ENCODE data around the gene SLCO2A1. TPM values are rescaled to one million over a fixed set of nuclear protein-coding genes. Genes with fewer than 3 reads are reported as not detected.

SLCO2A1 gene
- total RNA-seq, 4 donors from 2014 or later: 7.8 to 12.0 (median 11.1) TPM

- H3K9me3 ChIP-seq: no peaks in the 10 kb centered on the region
- TF ChIP-seq, protein P1, sequence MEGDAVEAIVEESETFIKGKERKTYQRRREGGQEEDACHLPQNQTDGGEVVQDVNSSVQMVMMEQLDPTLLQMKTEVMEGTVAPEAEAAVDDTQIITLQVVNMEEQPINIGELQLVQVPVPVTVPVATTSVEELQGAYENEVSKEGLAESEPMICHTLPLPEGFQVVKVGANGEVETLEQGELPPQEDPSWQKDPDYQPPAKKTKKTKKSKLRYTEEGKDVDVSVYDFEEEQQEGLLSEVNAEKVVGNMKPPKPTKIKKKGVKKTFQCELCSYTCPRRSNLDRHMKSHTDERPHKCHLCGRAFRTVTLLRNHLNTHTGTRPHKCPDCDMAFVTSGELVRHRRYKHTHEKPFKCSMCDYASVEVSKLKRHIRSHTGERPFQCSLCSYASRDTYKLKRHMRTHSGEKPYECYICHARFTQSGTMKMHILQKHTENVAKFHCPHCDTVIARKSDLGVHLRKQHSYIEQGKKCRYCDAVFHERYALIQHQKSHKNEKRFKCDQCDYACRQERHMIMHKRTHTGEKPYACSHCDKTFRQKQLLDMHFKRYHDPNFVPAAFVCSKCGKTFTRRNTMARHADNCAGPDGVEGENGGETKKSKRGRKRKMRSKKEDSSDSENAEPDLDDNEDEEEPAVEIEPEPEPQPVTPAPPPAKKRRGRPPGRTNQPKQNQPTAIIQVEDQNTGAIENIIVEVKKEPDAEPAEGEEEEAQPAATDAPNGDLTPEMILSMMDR (IDR thresholded peaks at IDR 0.05): no peak
- no peak for TF ChIP-seq POLR2A (IDR thresholded peaks at IDR 0.05)
- no peak for TF ChIP-seq POLR2AphosphoS5 (IDR thresholded peaks at IDR 0.05)
- no peak for TF ChIP-seq EP300 (IDR thresholded peaks at IDR 0.05)
- peaks cover 0 to 26% (median 0%) of the 10 kb centered on the region in 3 donors for H3K4me1 ChIP-seq
- no peak for ATAC-seq
- no peaks in the 10 kb centered on the region for H3K36me3 ChIP-seq
- no peaks in the 10 kb centered on the region for H3K27me3 ChIP-seq
- no peak overlapping the region for H3K4me3 ChIP-seq
- WGBS, 2 donors (ENCODE audit: low coverage in 1 of 2): 80 to 85% methylated on average over 3 of the region's 10 CpGs
- no peak overlapping the region for H3K27ac ChIP-seq
Measured at GRCh38 chr3:133934073-133934970, 95.4 kb downstream of the SLCO2A1 start.

DNA sequence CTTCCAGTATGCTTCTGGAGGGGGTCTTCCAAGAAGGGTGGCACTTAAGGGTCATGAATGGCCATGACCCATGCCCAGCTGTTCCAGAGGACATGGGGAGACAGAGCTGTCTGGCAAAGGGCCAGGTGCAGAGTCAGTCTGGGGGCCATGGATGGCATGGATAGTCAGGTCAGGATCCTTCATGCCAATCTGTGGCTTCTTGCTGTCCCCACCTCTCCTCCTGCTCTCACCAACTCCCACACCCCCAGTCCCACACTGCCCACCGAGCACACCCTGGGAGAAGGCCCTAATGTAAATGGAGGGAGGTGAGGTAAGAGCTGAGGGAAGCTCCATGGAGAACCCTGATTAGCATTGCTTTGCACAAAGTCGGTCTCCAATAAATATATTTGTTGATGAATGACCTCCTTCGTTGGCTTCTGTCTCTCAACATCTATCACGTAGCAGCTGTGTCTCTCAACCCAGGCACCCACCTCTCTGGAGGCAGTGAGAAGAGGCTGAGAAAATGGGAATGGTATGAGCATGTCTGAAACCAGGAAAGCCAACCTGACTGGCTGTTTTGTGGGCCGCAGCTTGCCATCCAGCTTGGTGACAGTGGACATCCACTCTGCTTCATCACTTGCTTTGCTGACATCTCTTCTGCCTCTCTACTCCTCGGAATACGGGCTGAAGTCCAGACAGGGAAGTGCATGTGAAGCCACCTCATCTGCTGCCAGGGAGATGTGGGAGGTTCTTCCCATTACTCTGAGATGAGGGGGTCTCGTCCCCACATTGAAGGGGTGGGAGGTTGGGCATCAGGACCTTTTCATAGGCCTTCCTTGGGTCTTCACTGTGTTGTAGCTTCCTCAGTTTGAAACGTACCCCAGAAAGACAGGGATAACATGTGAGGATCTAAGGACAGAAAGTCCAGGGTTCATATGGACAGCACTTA is 96.4 kb downstream of the SLCO2A1 start:
- peaks cover 0 to 17% (median 0%) of the 10 kb centered on the region in 3 donors for H3K4me1 ChIP-seq
- H3K9me3 ChIP-seq: no peaks in the 10 kb centered on the region
- no peak for ATAC-seq
- WGBS, 2 donors (ENCODE audit: low coverage in 1 of 2): 97% methylated on average over 6 of the region's 9 CpGs
- H3K27ac ChIP-seq: no peak overlapping the region
- no peaks in the 10 kb centered on the region for H3K36me3 ChIP-seq
- H3K27me3 ChIP-seq: no peaks in the 10 kb centered on the region
- TF ChIP-seq POLR2A (IDR thresholded peaks at IDR 0.05): no peak
- TF ChIP-seq, protein P1 (IDR thresholded peaks at IDR 0.05): no peak
- TF ChIP-seq POLR2AphosphoS5 (IDR thresholded peaks at IDR 0.05): no peak
- no peak for TF ChIP-seq EP300 (IDR thresholded peaks at IDR 0.05)
- H3K4me3 ChIP-seq: no peak overlapping the region

- H3K27ac ChIP-seq: no peak overlapping the region
- TF ChIP-seq POLR2AphosphoS5 (IDR thresholded peaks at IDR 0.05): no peak
- TF ChIP-seq, protein P1 (IDR thresholded peaks at IDR 0.05): no peak
- no peak for TF ChIP-seq EP300 (IDR thresholded peaks at IDR 0.05)
- no peak for TF ChIP-seq POLR2A (IDR thresholded peaks at IDR 0.05)
- peaks cover 0 to 17% (median 4%) of the 10 kb centered on the region in 3 donors for H3K4me1 ChIP-seq
- no peaks in the 10 kb centered on the region for H3K27me3 ChIP-seq
- ATAC-seq: no peak
- no peaks in the 10 kb centered on the region for H3K9me3 ChIP-seq
- 94 to 100% methylated on average over 2 to 3 of the region's 6 CpGs for WGBS, 2 donors (ENCODE audit: low coverage in 1 of 2)
- H3K36me3 ChIP-seq: no peaks in the 10 kb centered on the region
- no peak overlapping the region for H3K4me3 ChIP-seq
Measured at GRCh38 chr3:133932009-133932408, 97.7 kb downstream of the SLCO2A1 start.

DNA sequence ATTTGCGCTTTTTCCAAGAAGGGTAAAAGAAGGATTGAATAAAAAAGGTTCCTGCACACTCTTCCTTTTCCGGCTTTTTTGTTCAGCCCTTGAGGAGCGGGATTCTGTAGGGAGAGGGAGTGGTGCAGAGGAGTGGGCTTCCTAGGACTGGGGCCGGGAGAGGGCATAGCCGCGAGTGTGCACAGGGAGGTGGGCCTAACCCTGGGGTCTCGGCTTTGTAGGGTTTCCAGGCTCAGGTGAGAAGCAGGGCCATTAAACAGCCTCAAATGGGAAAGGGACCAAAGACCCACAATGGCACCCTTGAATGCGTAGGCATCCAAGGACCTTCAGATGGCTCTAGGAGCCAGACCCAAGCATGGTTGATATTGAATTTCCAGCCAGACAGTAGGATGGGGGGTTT is 98.6 kb downstream of the SLCO2A1 start:
- H3K4me3 ChIP-seq: no peak overlapping the region
- no peaks in the 10 kb centered on the region for H3K36me3 ChIP-seq
- TF ChIP-seq POLR2AphosphoS5 (IDR thresholded peaks at IDR 0.05): no peak
- TF ChIP-seq, protein P1 (IDR thresholded peaks at IDR 0.05): no peak
- no peak for TF ChIP-seq POLR2A (IDR thresholded peaks at IDR 0.05)
- TF ChIP-seq EP300 (IDR thresholded peaks at IDR 0.05): no peak
- H3K27ac ChIP-seq: no peak overlapping the region
- H3K9me3 ChIP-seq: no peaks in the 10 kb centered on the region
- H3K4me1 ChIP-seq: peaks cover 0 to 18% (median 4%) of the 10 kb centered on the region in 3 donors
- no peaks in the 10 kb centered on the region for H3K27me3 ChIP-seq
- ATAC-seq: no peak
- 94 to 100% methylated on average over 1 to 7 of the region's 8 CpGs for WGBS, 2 donors (ENCODE audit: low coverage in 1 of 2)

Data from gastroesophageal sphincter (tissue), 4 donors.